Adrenal gland (tissue), 12 donors: ENCODE results near the gene ZNF358. TPM values are rescaled to one million over a fixed set of nuclear protein-coding genes. Genes with fewer than 3 reads are reported as not detected.
A peak's percentile ranks its signal among the peaks of the same experiment; 100 is the strongest.

ENCODE experiments used
- DNase-seq, 7 donors: peaks; one replicate each; pipeline ENCODE4 v3.0.0-alpha.2; 2019 to 2020
- H3K27ac ChIP-seq, 5 donors: fragments of 200-600 bp; sonication (generic) in 4 of 5; 1 replicate in 3 of 5; 2 replicates in 2 of 5; pipeline versions ENCODE4 v1.5.1 to v1.8.0; 2016 to 2020; ENCODE audit warnings: mild to moderate bottlenecking in 1 of 5
- H3K27me3 ChIP-seq: fragments of 200-600 bp; 2 replicates; pipeline ENCODE4 v1.8.0; 2021
- H3K36me3 ChIP-seq, 2 donors: fragments of 200-600 bp; replicated peaks in 1 of 2; 1 replicate in 1 of 2; 2 replicates in 1 of 2; pipeline versions ENCODE4 v1.5.1 to v1.8.0; 2018 to 2022
- H3K4me1 ChIP-seq, 2 donors: fragments of 200-600 bp; replicated peaks in 1 of 2; 1 replicate in 1 of 2; 2 replicates in 1 of 2; pipeline versions ENCODE4 v1.5.1 to v1.8.0; 2018 to 2021
- H3K4me3 ChIP-seq, 4 donors: fragments of 200-600 bp; sonication (generic) in 3 of 4; one replicate each; pipeline ENCODE4 v1.5.1; 2016 to 2018
- H3K9me3 ChIP-seq, 3 donors: fragments of 200-600 bp; sonication (generic) in 1 of 3; replicated peaks in 1 of 3; 1 replicate in 2 of 3; 2 replicates in 1 of 3; pipeline versions ENCODE4 v1.5.1 to v1.8.0; 2016 to 2021
- CTCF ChIP-seq, 6 experiments: fragments of 450-650 bp in 4 of 6; fragments of 200-600 bp in 2 of 6; sonication (generic) in 1 of 6; IDR thresholded peaks; 1 replicate in 5 of 6; 2 replicates in 1 of 6; pipeline versions ENCODE4 v1.5.1 to v1.8.0; 2016 to 2021; ENCODE audit warnings: antibody characterized with exemption in 6 of 6, mild to moderate bottlenecking in 2 of 6, moderate library complexity in 1 of 6
- POLR2A ChIP-seq, 2 donors: fragments of 450-650 bp; IDR thresholded peaks; one replicate each; pipeline ENCODE4 v1.6.1; 2017; ENCODE audit warnings: antibody characterized with exemption in 2 of 2, mild to moderate bottlenecking in 2 of 2, moderate library complexity in 1 of 2
- WGBS, 4 donors: extraction: QIAGEN DNeasy Blood & Tissue Kit in 2 of 4; methylation state at CpG; one replicate each; pipeline versions ENCODE4 v1.1.5 to v1.1.7; 2013 to 2017; 5-methylcytosine and 5-hydroxymethylcytosine counted together
- intact Hi-C, 2 donors: fragments of 100-400 bp; cut with DNase I; formaldehyde crosslinking; loops; one replicate each; pipeline versions ENCODE4 v1.14.1 to v1.15.0; 2022 to 2023
- polyA plus RNA-seq, 3 donors: library from polyadenylated mRNA; stranded (reverse); fragments of 200-250 nt in 2 of 3; fragments of 350-450 nt in 1 of 3; fragmentation: Illumina TruSeq in 1 of 3; extraction: RNeasy Lipid Tissue Mini Kit (QIAGEN cat#74804) in 1 of 3; gene quantifications; one replicate each; pipeline ENCODE4 v1.2.3, GENCODE V29; 2013 to 2014
- total RNA-seq, 9 donors: library from RNA; depleted of rRNA in 4 of 9; stranded (reverse); fragments of >200 nt in 4 of 9; fragments of 120-200 nt in 1 of 9; fragmentation: NEBNext Ultra II Directional in 1 of 9; extraction: Animal tissue kit (Norgen Biotek cat#: 25700) in 1 of 9; gene quantifications; one replicate each; pipeline versions ENCODE4 v1.1.0 to v1.2.4, GENCODE V29; 2013 to 2023
- donor health status: healthy with polysubstance abuse.
- donor health status: Bipolar disorder and iron deficiency.
- donor health status: DM: yes; HTN: yes; CAD: no.
- donor health status: DM: no; HTN: no; CAD: no.
- donor health status: DM: no; HTN: no; CAD: no.
- donor health status: DM: yes; HTN: yes; CAD: no.

ZNF358 gene
- total and polyA plus RNA-seq, 12 donors, result 12.8 to 197 (median 101) TPM

GRCh38 chr19:7505682-7506384 lies 10.1 kb upstream of the ZNF358 start:
- peak overlapping the region in 2 of 4 donors; percentile 12 to 45 for H3K4me3 ChIP-seq
- H3K36me3 ChIP-seq, result no peaks in the 10 kb centered on the region
- H3K27me3 ChIP-seq, result no peaks in the 10 kb centered on the region
- peaks cover 11 to 17% of the 10 kb centered on the region in 2 donors for H3K4me1 ChIP-seq
- peak overlapping the region in 3 of 5 donors; percentile 5 to 74 (median 44) for H3K27ac ChIP-seq
- intact Hi-C loops, result no loop called here
- no peaks in the 10 kb centered on the region for H3K9me3 ChIP-seq
- 3 to 17% (median 5%) methylated on average over 2 to 33 of the region's 33 CpGs for WGBS, 4 donors
- DNase-seq, result peak in 5 of 7 donors; percentile 63 to 76 (median 64)
- TF ChIP-seq POLR2A (IDR thresholded peaks at IDR 0.05), result no peak
- no peak for TF ChIP-seq CTCF (IDR thresholded peaks at IDR 0.05)

GRCh38 chr19:7506385-7507328 lies 9.2 kb upstream of the ZNF358 start:
- Histone ChIP-seq H3K27me3 (no peaks in the 10 kb centered on the region), H3K27ac (peak overlapping the region in 3 of 5 donors; percentile 33 to 74 (median 60)), H3K4me3 (peak overlapping the region in 1 of 4 donors; percentile 45), H3K4me1 (peaks cover 11 to 12% of the 10 kb centered on the region in 2 donors), H3K36me3 (no peaks in the 10 kb centered on the region), H3K9me3 (no peaks in the 10 kb centered on the region)
- intact Hi-C loops, result no loop called here
- TF ChIP-seq POLR2A (IDR thresholded peaks at IDR 0.05) (no peak), CTCF (IDR thresholded peaks at IDR 0.05) (no peak)
- 34 to 40% (median 37%) methylated on average over 18 to 20 of the region's 20 CpGs for WGBS, 4 donors
- peak; percentile 98 to 100 (median 100) for DNase-seq

- Histone ChIP-seq H3K27ac (peak overlapping the region in 2 of 5 donors; percentile 38 to 76), H3K4me3 (no peak overlapping the region), H3K36me3 (no peaks in the 10 kb centered on the region), H3K4me1 (peaks cover 11 to 12% of the 10 kb centered on the region in 2 donors), H3K27me3 (no peaks in the 10 kb centered on the region), H3K9me3 (no peaks in the 10 kb centered on the region)
- WGBS, 4 donors, result 24 to 32% (median 26%) methylated on average over 7 to 11 of the region's 11 CpGs
- intact Hi-C loops, result no loop called here
- peak; percentile 95 to 99 (median 98) for DNase-seq
- no peak for TF ChIP-seq CTCF (IDR thresholded peaks at IDR 0.05)
- TF ChIP-seq POLR2A (IDR thresholded peaks at IDR 0.05), result no peak
Observed at GRCh38 chr19:7507884-7508283, 8.0 kb upstream of the ZNF358 start.

GRCh38 chr19:7509625-7510024 lies 6.3 kb upstream of the ZNF358 start:
- Histone ChIP-seq H3K36me3 (no peaks in the 10 kb centered on the region), H3K4me3 (no peak overlapping the region), H3K27ac (no peak overlapping the region), H3K4me1 (peaks cover 11 to 12% of the 10 kb centered on the region in 2 donors), H3K9me3 (no peaks in the 10 kb centered on the region), H3K27me3 (no peaks in the 10 kb centered on the region)
- DNase-seq, result no peak
- WGBS, 4 donors, result 37 to 64% (median 38%) methylated on average over 3 of the region's 3 CpGs
- no peak for TF ChIP-seq CTCF (IDR thresholded peaks at IDR 0.05)
- TF ChIP-seq POLR2A (IDR thresholded peaks at IDR 0.05), result no peak
- intact Hi-C loops, result no loop called here
